GM12891 (cell line): ENCODE measurements around the gene MARK2.

ENCODE experiments used
- POLR2A ChIP-seq: IDR thresholded peaks from 2 replicates; pipeline ENCODE4 v1.6.1; 2011; ENCODE audit warnings: low read depth, low read length, control low read depth
- POLR2AphosphoS5 ChIP-seq: IDR thresholded peaks from 2 replicates; pipeline ENCODE4 v1.6.1; 2011; ENCODE audit warnings: low read depth, low read length, control low read depth
- SPI1 ChIP-seq: IDR thresholded peaks from 2 replicates; pipeline ENCODE4 v1.6.1; 2011; ENCODE audit warnings: low read depth, low read length, control low read depth

GRCh38 chr11:63911440-63911839 lies 72.5 kb downstream of the MARK2 start:
- no peak for TF ChIP-seq POLR2AphosphoS5
- no peak for TF ChIP-seq SPI1
- no peak for TF ChIP-seq POLR2A
